Measurements from ENCODE around the gene MICALL2. TPM values are rescaled to one million over a fixed set of nuclear protein-coding genes. Genes with fewer than 3 reads are reported as not detected.

Gene MICALL2
- total and polyA plus RNA-seq, 4 donors: 2.9 to 16.3 (median 7.6) TPM

GRCh38 chr7:1392556-1392955, 66.7 kb downstream of the MICALL2 start:
- H3K27ac ChIP-seq (ENCODE audit: low read depth in 1 of 2, low read length in 2 of 2): no peak overlapping the region
- H3K27me3 ChIP-seq (ENCODE audit: control insufficient read depth in 4 of 4, insufficient read depth in 4 of 4, low read length in 3 of 4): peaks cover 0 to 7% (median 1%) of the 10 kb centered on the region in 4 donors
- no peak overlapping the region for H3K4me3 ChIP-seq (ENCODE audit: low read depth in 1 of 3, low read length in 3 of 3)
- 93% methylated on average over 4 of the region's 4 CpGs for WGBS
- no peak overlapping the region for H3K9ac ChIP-seq (ENCODE audit: low read depth in 1 of 2, low read length in 2 of 2)
- DNase-seq (ENCODE audit: low spot score): no peak
- H3K4me1 ChIP-seq (ENCODE audit: control insufficient read depth in 4 of 4, insufficient read depth in 4 of 4, low read length in 3 of 4): no peaks in the 10 kb centered on the region
- H3K36me3 ChIP-seq (ENCODE audit: control insufficient read depth in 4 of 4, insufficient read depth in 3 of 4, low read depth in 1 of 4, low read length in 3 of 4): no peaks in the 10 kb centered on the region
- peaks cover 8 to 16% (median 12%) of the 10 kb centered on the region in 4 donors for H3K9me3 ChIP-seq (ENCODE audit: control insufficient read depth in 4 of 4, low read length in 3 of 4)
- TF ChIP-seq ZBTB33 (IDR thresholded peaks at IDR 0.05): no peak
- TF ChIP-seq EGR1 (IDR thresholded peaks at IDR 0.05; ENCODE audit: low read depth in 2 of 2): no peak
- no peak for TF ChIP-seq TAF1 (conservative IDR thresholded peaks at IDR 0.05)
- TF ChIP-seq JUND (IDR thresholded peaks at IDR 0.05): no peak
- TF ChIP-seq ATF3 (IDR thresholded peaks at IDR 0.05): no peak
- TF ChIP-seq RAD21 (IDR thresholded peaks at IDR 0.05): no peak
- TF ChIP-seq CTCF (IDR thresholded peaks at IDR 0.05; ENCODE audit: low read depth, low read length, missing input control): no peak
- no peak for TF ChIP-seq GABPA (IDR thresholded peaks at IDR 0.05 in 1 of 2, conservative IDR thresholded peaks at IDR 0.05 in 1 of 2)
- no peak for TF ChIP-seq RXRA (IDR thresholded peaks at IDR 0.05)
- TF ChIP-seq SP1 (IDR thresholded peaks at IDR 0.05): no peak
- TF ChIP-seq YY1 (IDR thresholded peaks at IDR 0.05): no peak

DNA sequence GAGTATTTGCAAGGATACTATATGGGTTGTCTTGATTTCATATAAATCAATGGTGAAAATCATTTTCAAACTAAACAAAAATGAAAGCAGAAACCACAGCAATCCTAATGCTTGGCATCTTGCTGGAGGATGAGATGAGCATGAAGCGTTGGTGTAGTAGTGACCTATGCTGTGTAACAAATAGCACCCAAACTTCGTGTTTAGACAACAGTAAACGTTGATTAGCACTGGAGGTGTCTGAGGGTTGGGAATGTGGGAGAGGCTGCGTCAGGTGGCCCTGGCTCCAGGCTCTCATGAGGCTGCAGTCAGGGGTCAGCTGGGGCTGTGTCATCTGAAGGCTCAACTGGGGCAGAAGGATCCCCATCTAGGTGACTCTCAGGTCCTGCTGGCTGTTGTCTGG, 67.8 kb downstream of the MICALL2 start:
- no peaks in the 10 kb centered on the region for H3K36me3 ChIP-seq (ENCODE audit: control insufficient read depth in 4 of 4, insufficient read depth in 3 of 4, low read depth in 1 of 4, low read length in 3 of 4)
- DNase-seq (ENCODE audit: low spot score): no peak
- peaks cover 0 to 7% (median 1%) of the 10 kb centered on the region in 4 donors for H3K27me3 ChIP-seq (ENCODE audit: control insufficient read depth in 4 of 4, insufficient read depth in 4 of 4, low read length in 3 of 4)
- 77% methylated on average over 4 of the region's 4 CpGs for WGBS
- peaks cover 8 to 16% (median 12%) of the 10 kb centered on the region in 4 donors for H3K9me3 ChIP-seq (ENCODE audit: control insufficient read depth in 4 of 4, low read length in 3 of 4)
- no peak overlapping the region for H3K9ac ChIP-seq (ENCODE audit: low read depth in 1 of 2, low read length in 2 of 2)
- no peak overlapping the region for H3K4me3 ChIP-seq (ENCODE audit: low read depth in 1 of 3, low read length in 3 of 3)
- TF ChIP-seq CTCF (IDR thresholded peaks at IDR 0.05; ENCODE audit: low read depth, low read length, missing input control) (no peak), SP1 (IDR thresholded peaks at IDR 0.05) (no peak), HNF4G (IDR thresholded peaks at IDR 0.05) (no peak), FOXA2 (IDR thresholded peaks at IDR 0.05) (no peak), NR2F2 (IDR thresholded peaks at IDR 0.05) (no peak), RAD21 (IDR thresholded peaks at IDR 0.05) (no peak), JUND (IDR thresholded peaks at IDR 0.05) (no peak), HNF4A (conservative IDR thresholded peaks at IDR 0.05) (no peak), FOXA1 (IDR thresholded peaks at IDR 0.05) (no peak), ZBTB33 (IDR thresholded peaks at IDR 0.05) (no peak), EGR1 (IDR thresholded peaks at IDR 0.05; ENCODE audit: low read depth in 2 of 2) (no peak), RXRA (IDR thresholded peaks at IDR 0.05) (no peak), TAF1 (conservative IDR thresholded peaks at IDR 0.05) (no peak), GABPA (IDR thresholded peaks at IDR 0.05 in 1 of 2, conservative IDR thresholded peaks at IDR 0.05 in 1 of 2) (no peak), YY1 (IDR thresholded peaks at IDR 0.05) (no peak), ATF3 (IDR thresholded peaks at IDR 0.05) (no peak)
- TF ChIP-seq, protein P1, sequence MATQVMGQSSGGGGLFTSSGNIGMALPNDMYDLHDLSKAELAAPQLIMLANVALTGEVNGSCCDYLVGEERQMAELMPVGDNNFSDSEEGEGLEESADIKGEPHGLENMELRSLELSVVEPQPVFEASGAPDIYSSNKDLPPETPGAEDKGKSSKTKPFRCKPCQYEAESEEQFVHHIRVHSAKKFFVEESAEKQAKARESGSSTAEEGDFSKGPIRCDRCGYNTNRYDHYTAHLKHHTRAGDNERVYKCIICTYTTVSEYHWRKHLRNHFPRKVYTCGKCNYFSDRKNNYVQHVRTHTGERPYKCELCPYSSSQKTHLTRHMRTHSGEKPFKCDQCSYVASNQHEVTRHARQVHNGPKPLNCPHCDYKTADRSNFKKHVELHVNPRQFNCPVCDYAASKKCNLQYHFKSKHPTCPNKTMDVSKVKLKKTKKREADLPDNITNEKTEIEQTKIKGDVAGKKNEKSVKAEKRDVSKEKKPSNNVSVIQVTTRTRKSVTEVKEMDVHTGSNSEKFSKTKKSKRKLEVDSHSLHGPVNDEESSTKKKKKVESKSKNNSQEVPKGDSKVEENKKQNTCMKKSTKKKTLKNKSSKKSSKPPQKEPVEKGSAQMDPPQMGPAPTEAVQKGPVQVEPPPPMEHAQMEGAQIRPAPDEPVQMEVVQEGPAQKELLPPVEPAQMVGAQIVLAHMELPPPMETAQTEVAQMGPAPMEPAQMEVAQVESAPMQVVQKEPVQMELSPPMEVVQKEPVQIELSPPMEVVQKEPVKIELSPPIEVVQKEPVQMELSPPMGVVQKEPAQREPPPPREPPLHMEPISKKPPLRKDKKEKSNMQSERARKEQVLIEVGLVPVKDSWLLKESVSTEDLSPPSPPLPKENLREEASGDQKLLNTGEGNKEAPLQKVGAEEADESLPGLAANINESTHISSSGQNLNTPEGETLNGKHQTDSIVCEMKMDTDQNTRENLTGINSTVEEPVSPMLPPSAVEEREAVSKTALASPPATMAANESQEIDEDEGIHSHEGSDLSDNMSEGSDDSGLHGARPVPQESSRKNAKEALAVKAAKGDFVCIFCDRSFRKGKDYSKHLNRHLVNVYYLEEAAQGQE (IDR thresholded peaks at IDR 0.05): no peak
- TF ChIP-seq, protein P2, sequence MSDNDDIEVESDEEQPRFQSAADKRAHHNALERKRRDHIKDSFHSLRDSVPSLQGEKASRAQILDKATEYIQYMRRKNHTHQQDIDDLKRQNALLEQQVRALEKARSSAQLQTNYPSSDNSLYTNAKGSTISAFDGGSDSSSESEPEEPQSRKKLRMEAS (IDR thresholded peaks at IDR 0.05): no peak
- H3K4me1 ChIP-seq (ENCODE audit: control insufficient read depth in 4 of 4, insufficient read depth in 4 of 4, low read length in 3 of 4): no peaks in the 10 kb centered on the region
- H3K27ac ChIP-seq (ENCODE audit: low read depth in 1 of 2, low read length in 2 of 2): no peak overlapping the region

Measured in liver (tissue), 9 donors.